GM19023 (cell line): Measurements from ENCODE around the gene KIAA1958.
A peak's percentile ranks its signal among the peaks of the same experiment; 100 is the strongest.

Experiments
- ATAC-seq: cut with Tn5 transposase; IDR thresholded peaks from one replicate; pipeline ENCODE4 v1.9.1; 2021; ENCODE audit warnings: mild to moderate bottlenecking, moderate library complexity; ENCODE audit not compliant: unreplicated experiment

KIAA1958 gene

GRCh38 chr9:112601636-112602035 is 115.0 kb downstream of the KIAA1958 start:
- no peak for ATAC-seq

- no peak for ATAC-seq
Observed at GRCh38 chr9:112604790-112605189, 118.2 kb downstream of the KIAA1958 start.

- peak; percentile 89 for ATAC-seq
Observed at GRCh38 chr9:112605518-112605917, 118.9 kb downstream of the KIAA1958 start.

GRCh38 chr9:112605963-112606699 is 119.5 kb downstream of the KIAA1958 start:
- ATAC-seq = peak; percentile 16

GRCh38 chr9:112608851-112609250 is 122.2 kb downstream of the KIAA1958 start:
- ATAC-seq = no peak

GRCh38 chr9:112615584-112616266 is 129.1 kb downstream of the KIAA1958 start:
- ATAC-seq = no peak

- no peak for ATAC-seq
Observed at GRCh38 chr9:112617371-112617770, 130.7 kb downstream of the KIAA1958 start.

GRCh38 chr9:112618385-112619009 is 131.9 kb downstream of the KIAA1958 start:
- ATAC-seq = no peak

- no peak for ATAC-seq
Observed at GRCh38 chr9:112620388-112620787, 133.8 kb downstream of the KIAA1958 start.

- no peak for ATAC-seq
Observed at GRCh38 chr9:112621018-112621655, 134.5 kb downstream of the KIAA1958 start.

GRCh38 chr9:112623198-112623597 is 136.6 kb downstream of the KIAA1958 start:
- ATAC-seq = no peak

- ATAC-seq = no peak
Observed at GRCh38 chr9:112624711-112625707, 138.4 kb downstream of the KIAA1958 start.

- no peak for ATAC-seq
Observed at GRCh38 chr9:112629671-112630485, 143.3 kb downstream of the KIAA1958 start.

- ATAC-seq = no peak
Observed at GRCh38 chr9:112631313-112632070, 144.9 kb downstream of the KIAA1958 start.

- ATAC-seq = no peak
Observed at GRCh38 chr9:112640311-112640710, 153.7 kb downstream of the KIAA1958 start.

- ATAC-seq = no peak
Observed at GRCh38 chr9:112642126-112642525, 155.5 kb downstream of the KIAA1958 start.

- ATAC-seq = no peak
Observed at GRCh38 chr9:112647596-112647995, 161.0 kb downstream of the KIAA1958 start.

- ATAC-seq = no peak
Observed at GRCh38 chr9:112648624-112649023, 162.0 kb downstream of the KIAA1958 start.

- no peak for ATAC-seq
Observed at GRCh38 chr9:112654282-112654681, 167.7 kb downstream of the KIAA1958 start.
